ENCODE data around the gene MACROD2. TPM values are rescaled to one million over a fixed set of nuclear protein-coding genes. Genes with fewer than 3 reads are reported as not detected.
A peak's percentile ranks its signal among the peaks of the same experiment; 100 is the strongest.

Gene MACROD2
- total and polyA plus RNA-seq, 2 of the 4 experiments (the other 2 are of a cell fraction), result not detected

DNA sequence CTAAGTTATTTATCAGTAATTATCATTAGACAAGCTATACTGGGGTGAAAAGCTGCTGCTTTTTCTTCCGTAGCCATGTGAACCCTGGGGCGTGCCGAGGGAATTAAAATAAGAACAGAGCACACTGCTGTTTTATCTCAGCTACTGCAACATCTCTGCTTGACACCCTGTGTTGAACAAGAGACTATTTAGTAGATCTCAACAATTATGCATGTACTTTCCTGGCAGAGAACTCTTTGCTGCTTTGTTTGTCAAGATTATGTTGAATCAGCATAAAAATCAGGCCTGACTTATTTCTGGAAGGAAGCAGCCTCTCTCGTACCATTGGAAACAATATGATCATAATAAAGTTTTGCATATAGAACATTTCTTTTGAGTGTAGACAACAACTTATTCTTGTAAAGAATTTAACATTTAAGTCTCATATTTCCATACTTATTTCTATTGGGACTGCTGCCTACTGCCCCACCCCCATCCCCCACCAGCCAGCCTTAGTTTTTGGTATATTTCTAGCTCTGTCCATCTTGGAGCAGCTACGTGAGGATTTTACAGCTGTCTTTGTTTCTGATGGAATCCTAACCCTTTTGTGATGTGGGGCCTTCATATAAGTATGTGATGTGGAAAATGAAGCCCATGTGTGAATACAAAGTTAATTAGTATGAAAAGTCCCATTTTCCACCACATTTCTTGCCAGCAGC is 1566.5 kb downstream of the MACROD2 start:
- Histone ChIP-seq H4K91ac (ENCODE audit: insufficient read depth, low read depth, low read length) (no peak overlapping the region), H3K79me1 (ENCODE audit: low read depth in 1 of 2, low read length in 2 of 2) (no peaks in the 10 kb centered on the region), H2AFZ (replicated peaks; ENCODE audit: low read length, poor library complexity) (no peak overlapping the region), H4K8ac (ENCODE audit: low read depth in 2 of 2, low read length in 2 of 2) (no peak overlapping the region), H3K9ac (ENCODE audit: low read depth, low read length) (no peak overlapping the region), H3K4me3 (ENCODE audit: insufficient read depth, low read depth, low read length) (no peak overlapping the region), H3K18ac (ENCODE audit: low read depth, low read length) (no peak overlapping the region), H2BK15ac (ENCODE audit: low read depth, low read length) (no peak overlapping the region), H3K56ac (ENCODE audit: extremely low read depth, insufficient read depth, low read length) (no peak overlapping the region), H3K4me2 (ENCODE audit: low read depth, low read length) (no peak overlapping the region), H2AK5ac (ENCODE audit: low read depth, low read length) (no peak overlapping the region), H4K20me1 (ENCODE audit: insufficient read depth, low read length) (no peaks in the 10 kb centered on the region), H2BK20ac (ENCODE audit: low read depth, low read length) (no peak overlapping the region), H3K9me3 (ENCODE audit: control insufficient read depth, insufficient read depth, low read length) (peaks cover 2% of the 10 kb centered on the region; the same call in 1 of the 2 replicates), H3K9me1 (ENCODE audit: insufficient read depth, low read length) (no peaks in the 10 kb centered on the region), H3K23ac (ENCODE audit: low read depth, low read length) (no peak overlapping the region), H2BK5ac (ENCODE audit: low read depth, low read length, poor library complexity, severe bottlenecking) (no peak overlapping the region), H2BK120ac (ENCODE audit: low read depth, low read length) (no peak overlapping the region), H3K4ac (ENCODE audit: low read depth, low read length) (no peak overlapping the region), H2AK9ac (replicated peaks; ENCODE audit: low read depth, low read length, poor library complexity) (no peak overlapping the region), H3K36me3 (ENCODE audit: control insufficient read depth, insufficient read depth, low read length) (no peaks in the 10 kb centered on the region), H3K14ac (replicated peaks; ENCODE audit: low read depth, low read length) (no peak overlapping the region), H4K5ac (ENCODE audit: low read depth, low read length) (no peak overlapping the region), H3K27me3 (ENCODE audit: control insufficient read depth, insufficient read depth, low read length) (no peaks in the 10 kb centered on the region), H3K27ac (ENCODE audit: insufficient read depth, low read length) (no peak overlapping the region), H3K4me1 (ENCODE audit: control insufficient read depth, insufficient read depth, low read length) (no peaks in the 10 kb centered on the region)
- no CpG with 5 or more reads among the region's 5 CpGs for WGBS, 2 experiments (ENCODE audit: extremely low coverage in 2 of 2, insufficient read length in 1 of 2)
- BruUV-seq (replicated peaks), result no TSS peak
- ATAC-seq (ENCODE audit: low read depth) (no peak), DNase-seq (no peak)
- ChIA-PET CTCF (interaction anchor here (0.6 kb wide), 1 partner anchor 125 kb away, joined by 3 read pairs; no protein-coding TSS in a partner anchor), POLR2A (ENCODE audit: unreplicated experiment) (no interaction called here)
- in situ Hi-C loops (cut with MboI; ENCODE audit: low sequenced_read_pairs) (no loop called here), dilution Hi-C loops (cut with HindIII; ENCODE audit: low sequenced_read_pairs, unreplicated experiment) (no loop called here), intact Hi-C loops (cut with micrococcal nuclease) (no loop called here)
- peak; percentile 90 for TF ChIP-seq MAFK (IDR thresholded peaks at IDR 0.05; ENCODE audit: low read depth, low read length)
- TF ChIP-seq RAD21 (IDR thresholded peaks at IDR 0.05; ENCODE audit: low read length), result no peak

Measured in IMR-90 (cell line).